ENCODE data around the gene PLCE1. TPM values are rescaled to one million over a fixed set of nuclear protein-coding genes. Genes with fewer than 3 reads are reported as not detected.

The PLCE1 gene
- polyA plus RNA-seq, 2 of the 4 experiments (the other 2 are of a cell fraction) = 10.7 to 18.2 TPM

Other genes with a start within 250 kb of the PLCE1 start
- not detected in 2 replicates for gene LGI1, start 236.0 kb upstream of the PLCE1 start, polyA plus RNA-seq (2011; rRNA removed)
- gene LGI1, start 236.0 kb upstream of the PLCE1 start, polyA plus RNA-seq (2017; fragmentation: RNase III; extraction: RNeasy Plus Mini Kit Qiagen cat#74134 plus additional on column Dnase treatment) = not detected in 3 replicates
- gene SLC35G1, start 100.0 kb upstream of the PLCE1 start, polyA plus RNA-seq (2011; rRNA removed) = 16.8 and 17.3 TPM in 2 replicates
- 11.9 to 13.0 TPM (median 12.9 TPM) in 3 replicates for gene SLC35G1, start 100.0 kb upstream of the PLCE1 start, polyA plus RNA-seq (2017; fragmentation: RNase III; extraction: RNeasy Plus Mini Kit Qiagen cat#74134 plus additional on column Dnase treatment)